ENCODE measurements around the gene LAMA5. TPM values are rescaled to one million over a fixed set of nuclear protein-coding genes. Genes with fewer than 3 reads are reported as not detected.

The LAMA5 gene
- total RNA-seq, 1 experiment from 2014 or later: 63.3 TPM

GRCh38 chr20:62314711-62315302 lies 52.3 kb downstream of the LAMA5 start:
- DNase-seq (ENCODE audit: low read depth): no peak
- in situ Hi-C loops (cut with HindIII; ENCODE audit: low pct_unique_long_range_greater_than_20kb, low sequenced_read_pairs): no loop called here

GRCh38 chr20:62314339-62314638 lies 52.8 kb downstream of the LAMA5 start:
- DNase-seq (ENCODE audit: low read depth): no peak
- in situ Hi-C loops (cut with HindIII; ENCODE audit: low pct_unique_long_range_greater_than_20kb, low sequenced_read_pairs): no loop called here

- in situ Hi-C loops (cut with HindIII; ENCODE audit: low pct_unique_long_range_greater_than_20kb, low sequenced_read_pairs): no loop called here
- DNase-seq (ENCODE audit: low read depth): no peak
These were observed 53.4 kb downstream of the LAMA5 start for GRCh38 chr20:62313460-62314338.

- in situ Hi-C loops (cut with HindIII; ENCODE audit: low pct_unique_long_range_greater_than_20kb, low sequenced_read_pairs): no loop called here
- no peak for DNase-seq (ENCODE audit: low read depth)
These were observed 54.1 kb downstream of the LAMA5 start for GRCh38 chr20:62313021-62313420.

- in situ Hi-C loops (cut with HindIII; ENCODE audit: low pct_unique_long_range_greater_than_20kb, low sequenced_read_pairs): no loop called here
- DNase-seq (ENCODE audit: low read depth): no peak
These were observed 54.5 kb downstream of the LAMA5 start for GRCh38 chr20:62312662-62312977.

GRCh38 chr20:62311832-62312661 lies 55.1 kb downstream of the LAMA5 start:
- in situ Hi-C loops (cut with HindIII; ENCODE audit: low pct_unique_long_range_greater_than_20kb, low sequenced_read_pairs): no loop called here
- DNase-seq (ENCODE audit: low read depth): no peak

- no peak for DNase-seq (ENCODE audit: low read depth)
- in situ Hi-C loops (cut with HindIII; ENCODE audit: low pct_unique_long_range_greater_than_20kb, low sequenced_read_pairs): no loop called here
These were observed 56.0 kb downstream of the LAMA5 start for GRCh38 chr20:62311150-62311549.

GRCh38 chr20:62310757-62311121 lies 56.4 kb downstream of the LAMA5 start:
- DNase-seq (ENCODE audit: low read depth): no peak
- in situ Hi-C loops (cut with HindIII; ENCODE audit: low pct_unique_long_range_greater_than_20kb, low sequenced_read_pairs): no loop called here

DNA sequence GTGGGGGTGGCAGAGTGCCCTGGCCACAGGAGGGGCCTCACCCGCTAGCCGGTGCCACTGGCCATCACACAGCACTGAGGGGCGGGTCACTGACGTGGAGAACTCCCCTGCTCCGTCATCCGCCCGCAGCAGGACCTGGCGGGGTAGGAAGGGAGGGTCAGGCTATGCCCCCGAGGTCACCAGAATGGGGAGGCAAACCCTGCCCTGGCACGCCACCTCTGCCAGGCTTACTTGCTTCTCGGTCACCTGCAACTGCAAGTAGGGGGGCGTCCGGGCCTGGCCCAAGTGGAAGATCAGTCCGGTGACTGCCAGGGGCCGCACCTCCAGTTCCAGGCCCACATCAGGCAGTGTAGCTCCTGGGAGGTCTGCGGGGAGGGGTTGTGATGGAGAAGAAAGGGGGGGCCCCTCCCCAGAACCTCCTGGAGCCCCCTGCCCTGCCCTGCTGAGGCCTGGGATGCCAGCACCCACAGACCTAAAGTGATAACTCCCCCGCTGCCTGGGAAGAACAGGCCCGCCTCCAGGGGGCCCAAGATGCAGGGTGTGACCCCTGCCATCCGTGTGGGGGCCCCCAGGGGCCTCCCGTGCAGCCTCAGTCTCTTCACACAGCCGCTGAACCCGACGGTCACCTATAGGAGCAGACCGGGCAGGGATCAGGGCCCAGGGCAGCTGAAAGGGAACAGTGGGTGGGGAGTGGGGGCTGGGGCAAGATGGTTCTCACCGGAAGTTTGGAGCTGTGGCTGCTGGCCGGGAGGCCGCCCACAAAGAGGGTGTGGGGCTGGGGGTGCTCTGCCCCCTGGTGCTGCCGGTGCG lies 57.0 kb downstream of the LAMA5 start:
- in situ Hi-C loops (cut with HindIII; ENCODE audit: low pct_unique_long_range_greater_than_20kb, low sequenced_read_pairs): no loop called here
- DNase-seq (ENCODE audit: low read depth): no peak

DNA sequence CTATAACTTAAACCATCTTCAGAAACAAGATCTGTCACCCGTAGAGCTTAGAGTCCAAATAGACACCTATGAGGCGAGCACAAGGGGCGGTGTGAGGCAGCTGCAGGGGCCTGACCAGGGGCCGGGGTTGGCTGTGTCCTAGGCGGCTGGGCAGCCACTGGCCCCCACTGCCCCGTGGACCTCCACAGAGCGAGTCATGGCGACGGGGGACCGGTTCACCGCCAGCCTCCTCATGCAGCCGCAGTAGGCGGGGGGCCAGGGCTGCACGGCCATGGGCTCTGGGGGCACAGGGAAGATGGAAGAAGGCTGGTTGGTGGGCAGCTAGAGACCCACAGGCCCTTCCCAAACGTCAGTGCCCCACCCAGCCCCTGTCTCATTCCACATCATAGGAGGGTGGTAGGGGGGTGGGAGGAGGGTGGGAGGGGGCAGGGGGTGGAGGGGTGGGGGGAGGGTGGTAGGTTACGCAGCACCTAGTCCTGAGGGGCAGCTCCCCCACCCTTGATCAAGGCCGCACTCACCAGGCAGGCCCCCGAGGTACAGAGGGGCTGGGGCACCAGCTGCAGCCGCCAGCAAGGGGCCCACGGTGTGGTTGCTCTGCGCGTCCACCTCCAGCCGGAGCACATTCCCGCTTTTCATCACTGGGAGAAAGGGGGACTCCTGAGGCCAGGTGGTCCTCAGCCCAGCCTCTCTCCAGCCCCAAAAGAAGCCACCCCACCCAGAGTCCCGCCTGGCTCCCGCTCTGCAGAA lies 57.7 kb downstream of the LAMA5 start:
- DNase-seq (ENCODE audit: low read depth): no peak
- in situ Hi-C loops (cut with HindIII; ENCODE audit: low pct_unique_long_range_greater_than_20kb, low sequenced_read_pairs): no loop called here

- DNase-seq (ENCODE audit: low read depth): no peak
- in situ Hi-C loops (cut with HindIII; ENCODE audit: low pct_unique_long_range_greater_than_20kb, low sequenced_read_pairs): no loop called here
These were observed 58.9 kb downstream of the LAMA5 start for GRCh38 chr20:62308102-62308822.

GRCh38 chr20:62307226-62308101 lies 59.6 kb downstream of the LAMA5 start:
- no peak for DNase-seq (ENCODE audit: low read depth)

GRCh38 chr20:62306414-62307187 lies 60.5 kb downstream of the LAMA5 start:
- in situ Hi-C loops (cut with HindIII; ENCODE audit: low pct_unique_long_range_greater_than_20kb, low sequenced_read_pairs): no loop called here
- no peak for DNase-seq (ENCODE audit: low read depth)

More at GRCh38 chr20:62307226-62308101, 59.6 kb downstream of the LAMA5 start:
- in situ Hi-C loops (cut with HindIII; ENCODE audit: low pct_unique_long_range_greater_than_20kb, low sequenced_read_pairs): no loop called here

GRCh38 chr20:62305765-62306413 lies 61.2 kb downstream of the LAMA5 start:
- DNase-seq (ENCODE audit: low read depth): no peak

DNA sequence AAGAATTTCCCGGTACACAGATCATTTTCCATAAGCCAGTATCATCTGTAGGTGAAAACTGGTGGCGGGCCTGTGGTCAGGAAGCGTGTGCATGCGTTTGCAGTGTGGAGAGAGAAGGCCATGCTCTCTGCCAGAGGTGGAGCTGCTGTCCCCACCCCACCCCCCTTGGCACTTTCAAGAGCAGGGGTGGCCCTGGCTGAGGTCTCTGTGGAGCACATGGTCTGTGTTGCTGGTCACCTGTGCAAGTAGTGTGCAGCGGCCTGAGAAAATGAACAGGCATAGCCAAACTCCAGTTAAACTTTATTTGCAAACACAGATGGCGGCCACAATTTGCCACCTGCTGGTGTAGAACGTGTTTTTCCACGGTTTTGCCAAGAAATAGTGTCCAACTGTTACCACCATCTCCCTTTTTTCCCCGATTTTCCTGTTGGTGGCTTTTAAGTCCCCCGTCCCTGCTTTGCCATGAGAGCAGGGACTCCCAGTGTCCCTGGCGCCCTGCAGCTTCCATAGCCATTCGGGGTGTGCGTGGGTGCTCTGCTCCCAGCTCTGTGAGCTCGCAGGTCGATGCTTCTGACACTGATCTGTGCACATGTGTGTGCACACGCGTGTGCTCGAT lies 61.9 kb downstream of the LAMA5 start:
- in situ Hi-C loops (cut with HindIII; ENCODE audit: low pct_unique_long_range_greater_than_20kb, low sequenced_read_pairs): no loop called here
- DNase-seq (ENCODE audit: low read depth): no peak

More at GRCh38 chr20:62305765-62306413, 61.2 kb downstream of the LAMA5 start:
- in situ Hi-C loops (cut with HindIII; ENCODE audit: low pct_unique_long_range_greater_than_20kb, low sequenced_read_pairs): no loop called here

All from Caki2 (cell line).